Upper lobe of left lung (tissue), 6 donors: ENCODE results near the gene ATP6V1B1. TPM values are rescaled to one million over a fixed set of nuclear protein-coding genes. Genes with fewer than 3 reads are reported as not detected.
A peak's percentile ranks its signal among the peaks of the same experiment; 100 is the strongest.

Experiments used
- ATAC-seq, 2 donors: fragments of 200-7000 bp; cut with Tn5 transposase; one replicate each; pipeline ENCODE4 v1.9.1; 2022; ENCODE audit warnings: mild to moderate bottlenecking in 2 of 2, moderate library complexity in 2 of 2; ENCODE audit not compliant: low FRiP score in 2 of 2
- DNase-seq, 2 donors: peaks; one replicate each; pipeline ENCODE4 v3.0.0-alpha.2; 2019 to 2020
- H3K27ac ChIP-seq, 4 donors: fragments of 200-600 bp; sonication (generic); one replicate each; pipeline ENCODE4 v1.5.1; 2016 to 2019
- H3K27me3 ChIP-seq, 4 donors: fragments of 200-600 bp; sonication (generic); one replicate each; pipeline ENCODE4 v1.5.1; 2017 to 2019
- H3K36me3 ChIP-seq, 4 donors: fragments of 200-600 bp; sonication (generic); one replicate each; pipeline ENCODE4 v1.5.1; 2016 to 2019
- H3K4me1 ChIP-seq, 4 donors: fragments of 200-600 bp; sonication (generic); one replicate each; pipeline ENCODE4 v1.5.1; 2018 to 2019
- H3K4me3 ChIP-seq, 4 donors: fragments of 200-600 bp; sonication (generic); one replicate each; pipeline ENCODE4 v1.5.1; 2017 to 2019; ENCODE audit warnings: mild to moderate bottlenecking in 2 of 4, moderate library complexity in 1 of 4
- H3K9me3 ChIP-seq, 4 donors: fragments of 200-600 bp; sonication (generic); one replicate each; pipeline ENCODE4 v1.5.1; 2018 to 2019
- EP300 ChIP-seq, 4 donors: sonication (generic); formaldehyde crosslinking; IDR thresholded peaks; one replicate each; pipeline ENCODE4 v1.5.1; 2017; ENCODE audit warnings: antibody characterized with exemption in 4 of 4, control low read depth in 2 of 4
- POLR2A ChIP-seq, 4 donors: fragments of 450-650 bp; IDR thresholded peaks; one replicate each; pipeline ENCODE4 v1.5.1; 2016 to 2017; ENCODE audit warnings: antibody characterized with exemption in 4 of 4, mild to moderate bottlenecking in 2 of 4
- POLR2AphosphoS5 ChIP-seq, 2 donors: sonication (generic); formaldehyde crosslinking; IDR thresholded peaks; one replicate each; pipeline ENCODE4 v1.5.1; 2017; ENCODE audit warnings: antibody characterized with exemption in 2 of 2
- WGBS, 2 donors: methylation state at CpG; one replicate each; pipeline ENCODE4 v1.1.5; 2017 to 2018; 5-methylcytosine and 5-hydroxymethylcytosine counted together
- total RNA-seq, 6 donors: library from RNA; depleted of rRNA in 4 of 6; stranded (reverse); fragments of >200 nt in 4 of 6; gene quantifications; one replicate each; pipeline versions ENCODE4 v1.1.0 to v1.2.1, GENCODE V29; 2016 to 2021
- TF ChIP-seq, protein P1 (sequence below), 6 experiments: fragments of 450-650 bp in 4 of 6; fragments of 200-600 bp in 2 of 6; sonication (generic) in 2 of 6; IDR thresholded peaks; one replicate each; pipeline ENCODE4 v1.5.1; 2016 to 2019; ENCODE audit warnings: antibody characterized with exemption in 6 of 6
- donor health status: DM: no; HTN: no; CAD: no; lungs with moderate emphysema.
- donor health status: DM: no; HTN: yes; CAD: no; lungs with severe emphysema.

The ATP6V1B1 gene
- total RNA-seq = 10 to 100 TPM in 1 of 6 donors, 1 to 10 TPM in 4, not detected in 1; 1.6 to 23.0 (median 3.2) TPM

- no peaks in the 10 kb centered on the region for H3K9me3 ChIP-seq
- 42 to 47% methylated on average over 5 to 7 of the region's 14 CpGs for WGBS, 2 donors
- H3K4me1 ChIP-seq = peaks cover 0 to 11% (median 5%) of the 10 kb centered on the region in 4 donors
- TF ChIP-seq EP300 (IDR thresholded peaks at IDR 0.05) = no peak
- no peak for TF ChIP-seq POLR2A (IDR thresholded peaks at IDR 0.05)
- TF ChIP-seq, protein P1, sequence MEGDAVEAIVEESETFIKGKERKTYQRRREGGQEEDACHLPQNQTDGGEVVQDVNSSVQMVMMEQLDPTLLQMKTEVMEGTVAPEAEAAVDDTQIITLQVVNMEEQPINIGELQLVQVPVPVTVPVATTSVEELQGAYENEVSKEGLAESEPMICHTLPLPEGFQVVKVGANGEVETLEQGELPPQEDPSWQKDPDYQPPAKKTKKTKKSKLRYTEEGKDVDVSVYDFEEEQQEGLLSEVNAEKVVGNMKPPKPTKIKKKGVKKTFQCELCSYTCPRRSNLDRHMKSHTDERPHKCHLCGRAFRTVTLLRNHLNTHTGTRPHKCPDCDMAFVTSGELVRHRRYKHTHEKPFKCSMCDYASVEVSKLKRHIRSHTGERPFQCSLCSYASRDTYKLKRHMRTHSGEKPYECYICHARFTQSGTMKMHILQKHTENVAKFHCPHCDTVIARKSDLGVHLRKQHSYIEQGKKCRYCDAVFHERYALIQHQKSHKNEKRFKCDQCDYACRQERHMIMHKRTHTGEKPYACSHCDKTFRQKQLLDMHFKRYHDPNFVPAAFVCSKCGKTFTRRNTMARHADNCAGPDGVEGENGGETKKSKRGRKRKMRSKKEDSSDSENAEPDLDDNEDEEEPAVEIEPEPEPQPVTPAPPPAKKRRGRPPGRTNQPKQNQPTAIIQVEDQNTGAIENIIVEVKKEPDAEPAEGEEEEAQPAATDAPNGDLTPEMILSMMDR (IDR thresholded peaks at IDR 0.05) = no peak
- no peak for TF ChIP-seq POLR2AphosphoS5 (IDR thresholded peaks at IDR 0.05)
- H3K4me3 ChIP-seq = no peak within 1 kb of the TSS
- peak in 1 of 2 donors; percentile 24 for ATAC-seq
- peak; percentile 47 to 61 for DNase-seq
- H3K27ac ChIP-seq = no peak within 1 kb of the TSS
- H3K36me3 ChIP-seq = no peaks in the 10 kb centered on the region
- no peaks in the 10 kb centered on the region for H3K27me3 ChIP-seq
These were observed at the start of gene ATP6V1B1 for GRCh38 chr2:70935468-70936164. TSS of gene ATP6V1B1 (plus strand) at chr2:70935900. CDS start at chr2:70935955, 55 bp downstream.

GRCh38 chr2:70886541-70886987 lies 49.1 kb upstream of the ATP6V1B1 start:
- H3K27me3 ChIP-seq = peaks cover 0 to 60% (median 22%) of the 10 kb centered on the region in 4 donors

DNA sequence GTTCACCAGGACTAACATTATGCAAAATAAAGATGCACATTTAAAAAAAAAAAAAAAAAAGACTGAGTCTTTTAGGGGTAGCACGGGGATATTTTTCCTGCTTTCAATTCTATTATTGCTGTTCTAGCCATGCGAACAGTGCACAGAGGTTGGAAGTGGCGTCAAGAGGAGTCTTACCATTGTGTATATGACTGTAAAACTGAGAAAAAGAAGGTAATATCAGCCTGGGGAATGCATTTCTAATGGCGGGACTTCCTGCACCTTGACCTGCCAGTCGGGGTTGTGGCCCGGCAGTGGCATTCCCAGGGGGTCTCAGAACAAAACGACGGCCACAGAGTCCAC lies 48.5 kb upstream of the ATP6V1B1 start:
- H3K4me1 ChIP-seq = peaks cover 20 to 30% (median 22%) of the 10 kb centered on the region in 4 donors
- no peaks in the 10 kb centered on the region for H3K9me3 ChIP-seq
- no peak for DNase-seq
- ATAC-seq = no peak
- H3K27me3 ChIP-seq = peaks cover 0 to 60% (median 22%) of the 10 kb centered on the region in 4 donors
- TF ChIP-seq POLR2AphosphoS5 (IDR thresholded peaks at IDR 0.05) (no peak), EP300 (IDR thresholded peaks at IDR 0.05) (no peak), POLR2A (IDR thresholded peaks at IDR 0.05) (no peak)
- TF ChIP-seq, protein P1 (IDR thresholded peaks at IDR 0.05) = no peak
- H3K4me3 ChIP-seq = peak overlapping the region in 3 of 4 donors; percentile 26 to 51 (median 44)
- no peak overlapping the region for H3K27ac ChIP-seq
- H3K36me3 ChIP-seq = no peaks in the 10 kb centered on the region
- 10 to 11% methylated on average over 8 of the region's 8 CpGs for WGBS, 2 donors

More at GRCh38 chr2:70886541-70886987, 49.1 kb upstream of the ATP6V1B1 start:
- no peak for DNase-seq
- H3K36me3 ChIP-seq = no peaks in the 10 kb centered on the region
- H3K27ac ChIP-seq = no peak overlapping the region
- TF ChIP-seq, protein P1 (IDR thresholded peaks at IDR 0.05) = no peak
- TF ChIP-seq POLR2AphosphoS5 (IDR thresholded peaks at IDR 0.05) = no peak
- no peak for TF ChIP-seq EP300 (IDR thresholded peaks at IDR 0.05)
- TF ChIP-seq POLR2A (IDR thresholded peaks at IDR 0.05) = no peak
- ATAC-seq = no peak
- H3K4me3 ChIP-seq = no peak overlapping the region
- 14 to 15% methylated on average over 10 of the region's 10 CpGs for WGBS, 2 donors
- no peaks in the 10 kb centered on the region for H3K9me3 ChIP-seq
- H3K4me1 ChIP-seq = peaks cover 20 to 30% (median 22%) of the 10 kb centered on the region in 4 donors

GRCh38 chr2:70887550-70888246 lies 48.0 kb upstream of the ATP6V1B1 start:
- no peak overlapping the region for H3K27ac ChIP-seq
- H3K4me3 ChIP-seq = peak overlapping the region in 3 of 4 donors; percentile 26 to 51 (median 44)
- H3K4me1 ChIP-seq = peaks cover 20 to 30% (median 22%) of the 10 kb centered on the region in 4 donors
- TF ChIP-seq POLR2A (IDR thresholded peaks at IDR 0.05) = no peak
- TF ChIP-seq, protein P1 (IDR thresholded peaks at IDR 0.05) = no peak
- TF ChIP-seq EP300 (IDR thresholded peaks at IDR 0.05) = no peak
- no peak for TF ChIP-seq POLR2AphosphoS5 (IDR thresholded peaks at IDR 0.05)
- 6 to 8% methylated on average over 23 to 38 of the region's 58 CpGs for WGBS, 2 donors
- H3K9me3 ChIP-seq = no peaks in the 10 kb centered on the region
- peak in 1 of 2 donors; percentile 86 for DNase-seq
- peak in 1 of 2 donors; percentile 51 for ATAC-seq
- peaks cover 0 to 60% (median 22%) of the 10 kb centered on the region in 4 donors for H3K27me3 ChIP-seq
- no peaks in the 10 kb centered on the region for H3K36me3 ChIP-seq
